Endothelial cell of umbilical vein (primary cell): ENCODE measurements around the gene P2RY6. TPM values are rescaled to one million over a fixed set of nuclear protein-coding genes. Genes with fewer than 3 reads are reported as not detected.

Experiments
- BruUV-seq: library from RNA; stranded (reverse); fragments of 400-500 nt; replicated peaks from 2 replicates; lab custom pipeline; 2021; lab: Mats Ljungman, UMichigan
- CTCF ChIA-PET: fragments of 300-600, 350-600 bp; sonication (Branson Sonifier 250); formaldehyde crosslinking; loops from one replicate; lab custom pipeline; 2021; ENCODE audit warnings: antibody characterized with exemption, inconsistent platforms; lab: Charles Lee
- POLR2A ChIA-PET: fragments of 300-600, 350-600 bp; sonication (Branson Sonifier 250); formaldehyde crosslinking; loops from one replicate; lab custom pipeline; 2021; ENCODE audit warnings: antibody characterized with exemption, inconsistent platforms; lab: Charles Lee
- DNase-seq: peaks from one replicate; pipeline ENCODE4 v3.0.0-alpha.2; 2011; ENCODE audit warnings: low read depth, low spot score
- FAIRE-seq: peaks from 2 replicates; lab custom pipeline; 2011; peaks lifted over from hg19 to GRCh38; lab: Jason Lieb, UNC
- H2AFZ ChIP-seq: 2 replicates; pipeline ENCODE4 v1.6.0; 2012; ENCODE audit warnings: low read depth, low read length, control low read depth, inconsistent platforms
- H3K27ac ChIP-seq: 2 replicates; pipeline ENCODE4 v1.5.1; 2011; ENCODE audit warnings: low read depth, mild to moderate bottlenecking, control low read depth, low read length, moderate library complexity; ENCODE audit not compliant: insufficient read depth
- H3K27me3 ChIP-seq, 2 experiments: 2 replicates each; pipeline versions ENCODE4 v1.6.0 to v1.6.1; 2011; ENCODE audit warnings: low read length in 2 of 2, mixed read lengths in 1 of 2; ENCODE audit not compliant: control insufficient read depth in 2 of 2, insufficient read depth in 2 of 2
- H3K36me3 ChIP-seq, 2 experiments: 2 replicates in 1 of 2; 3 replicates in 1 of 2; pipeline ENCODE4 v1.5.1; 2011; ENCODE audit warnings: low read length in 2 of 2, mild to moderate bottlenecking in 1 of 2, moderate library complexity in 1 of 2; ENCODE audit not compliant: control insufficient read depth in 2 of 2, insufficient read depth in 2 of 2; ENCODE audit errors: extremely low read depth in 1 of 2
- H3K4me1 ChIP-seq: 3 replicates; pipeline ENCODE4 v1.5.1; 2011; ENCODE audit warnings: mild to moderate bottlenecking, low read length; ENCODE audit not compliant: control insufficient read depth, insufficient read depth; ENCODE audit errors: extremely low read depth
- H3K4me2 ChIP-seq: 2 replicates; pipeline ENCODE4 v1.6.1; 2011; ENCODE audit warnings: low read length, control low read depth, mixed read lengths; ENCODE audit not compliant: insufficient read depth
- H3K4me3 ChIP-seq, 3 experiments: fragments of 200-600 bp in 1 of 3; sonication (generic), shearing (Covaris generic) in 1 of 3; replicated peaks in 1 of 3; 2 replicates each; pipeline ENCODE4 v1.5.1; 2011 to 2016; ENCODE audit warnings: control low read depth in 3 of 3, low read length in 3 of 3, mild to moderate bottlenecking in 2 of 3, inconsistent platforms in 1 of 3, low read depth in 1 of 3, moderate library complexity in 1 of 3; ENCODE audit not compliant: insufficient read depth in 1 of 3
- H3K79me2 ChIP-seq: 2 replicates; pipeline ENCODE4 v1.6.0; 2012; ENCODE audit warnings: low read length, inconsistent platforms; ENCODE audit not compliant: control insufficient read depth, insufficient read depth
- H3K9ac ChIP-seq: replicated peaks from 2 replicates; pipeline ENCODE3; 2011; ENCODE audit warnings: low read length, control low read depth; ENCODE audit not compliant: insufficient read depth; ENCODE audit errors: extremely low read depth
- H3K9me1 ChIP-seq: replicated peaks from 3 replicates; pipeline ENCODE4 v1.6.0; 2011; ENCODE audit warnings: mild to moderate bottlenecking, low read length; ENCODE audit not compliant: control insufficient read depth, insufficient read depth; ENCODE audit errors: extremely low read depth
- H3K9me3 ChIP-seq: replicated peaks from 2 replicates; pipeline ENCODE4 v1.5.1; 2012; ENCODE audit warnings: low read length, inconsistent platforms; ENCODE audit not compliant: control insufficient read depth, insufficient read depth
- H4K20me1 ChIP-seq: replicated peaks from 2 replicates; pipeline ENCODE3; 2011; ENCODE audit warnings: mild to moderate bottlenecking, low read length; ENCODE audit not compliant: control insufficient read depth, insufficient read depth; ENCODE audit errors: extremely low read depth
- EZH2 ChIP-seq: IDR thresholded peaks from 2 replicates; pipeline ENCODE4 v1.6.1; 2012; ENCODE audit warnings: borderline replicate concordance, low read depth, mild to moderate bottlenecking, moderate library complexity, low read length, inconsistent platforms; ENCODE audit not compliant: severe bottlenecking
- FOS ChIP-seq: IDR thresholded peaks from 2 replicates; pipeline ENCODE4 v1.6.1; 2011; ENCODE audit warnings: mild to moderate bottlenecking, low read length, moderate library complexity, borderline replicate concordance; ENCODE audit not compliant: insufficient read depth
- GATA2 ChIP-seq: IDR thresholded peaks from 2 replicates; pipeline ENCODE4 v1.7.0; 2011; ENCODE audit warnings: low read depth, mild to moderate bottlenecking, moderate library complexity, mixed read lengths, low read length; ENCODE audit not compliant: insufficient read length, insufficient read depth
- JUN ChIP-seq: IDR thresholded peaks from 2 replicates; pipeline ENCODE4 v1.6.1; 2011; ENCODE audit warnings: borderline replicate concordance, low read depth; ENCODE audit not compliant: insufficient read length, insufficient read depth
- MYC ChIP-seq: IDR thresholded peaks from one replicate; pipeline ENCODE4 v1.6.1; 2011; ENCODE audit warnings: mild to moderate bottlenecking, low read depth, low read length
- POLR2A ChIP-seq: IDR thresholded peaks from 2 replicates; pipeline ENCODE4 v1.6.1; 2012; ENCODE audit warnings: low read depth, mild to moderate bottlenecking, control low read depth, low read length
- POLR2AphosphoS5 ChIP-seq: IDR thresholded peaks from 2 replicates; pipeline ENCODE4 v1.6.1; 2012; ENCODE audit warnings: low read depth, mild to moderate bottlenecking, control low read depth, low read length, moderate library complexity; ENCODE audit not compliant: insufficient read depth
- dilution Hi-C: fragments of 300-500 bp; cut with MboI; formaldehyde crosslinking; loops from one replicate; pipeline ENCODE4 v1.15.0; 2019; ENCODE audit warnings: low sequenced_read_pairs; ENCODE audit not compliant: extremely low pct_ligation_motif_present
- intact Hi-C: fragments of 100-400 bp; cut with micrococcal nuclease; formaldehyde crosslinking; loops from one replicate; pipeline ENCODE4 v1.10.0; 2022
- polyA plus RNA-seq, 4 experiments: library from polyadenylated mRNA; depleted of rRNA in 3 of 4; stranded (reverse) in 3 of 4; unstranded in 1 of 4; fragments of >200 nt; gene quantifications; 2 replicates each; pipeline versions ENCODE4 v1.2.1 to v1.2.3, GENCODE V29; 2011 to 2012; ENCODE audit warnings: missing spikeins in 1 of 4
- total RNA-seq: library from RNA; stranded (reverse); gene quantifications from 2 replicates; pipeline ENCODE4 v1.2.3, GENCODE V29; 2021
- TF ChIP-seq, protein P1 (sequence below): IDR thresholded peaks from 2 replicates; pipeline ENCODE4 v1.6.1; 2011; ENCODE audit not compliant: insufficient read depth, insufficient read length

P2RY6 gene
- total and polyA plus RNA-seq, 2 donors (not counting 3 experiments of a cell fraction or from before 2014, with no cell fraction given) = 0.47 TPM; not detected in 1

GRCh38 chr11:73292525-73292894 is 20.4 kb downstream of the P2RY6 start:
- BruUV-seq = no TSS peak
- dilution Hi-C loops = no loop called here
- ChIA-PET CTCF (interaction anchor here (0.6 to 7.5 kb wide), 10 partner anchors 9 to 1085 kb away, joined by 3 to 110 read pairs (median 7); no protein-coding TSS in a partner anchor), POLR2A (no interaction called here)
- DNase-seq (no peak), FAIRE-seq (no peak)
- Histone ChIP-seq H3K9ac (no peak overlapping the region), H3K4me3 (no peak overlapping the region), H3K9me3 (no peaks in the 10 kb centered on the region), H3K27ac (no peak overlapping the region), H2AFZ (peak overlapping the region; percentile 31), H3K36me3 (no peaks in the 10 kb centered on the region), H3K79me2 (no peaks in the 10 kb centered on the region), H3K4me2 (no peak overlapping the region), H3K9me1 (no peaks in the 10 kb centered on the region), H4K20me1 (no peaks in the 10 kb centered on the region), H3K4me1 (peaks cover 19% of the 10 kb centered on the region), H3K27me3 (no peaks in the 10 kb centered on the region)
- intact Hi-C loops = no loop called here
- TF ChIP-seq MYC (no peak), JUN (no peak), GATA2 (no peak), POLR2AphosphoS5 (no peak), POLR2A (no peak), EZH2 (no peak), FOS (no peak)
- TF ChIP-seq, protein P1, sequence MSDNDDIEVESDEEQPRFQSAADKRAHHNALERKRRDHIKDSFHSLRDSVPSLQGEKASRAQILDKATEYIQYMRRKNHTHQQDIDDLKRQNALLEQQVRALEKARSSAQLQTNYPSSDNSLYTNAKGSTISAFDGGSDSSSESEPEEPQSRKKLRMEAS = no peak
